GM12874 (cell line): ENCODE measurements around the gene ZFHX3.

ENCODE experiments used
- TF ChIP-seq, protein P1 (sequence below): IDR thresholded peaks from 2 replicates; pipeline ENCODE4 v1.5.1; 2011; ENCODE audit warnings: low read depth, mild to moderate bottlenecking, control low read depth, low read length, moderate library complexity; ENCODE audit not compliant: insufficient read depth

Gene ZFHX3

DNA sequence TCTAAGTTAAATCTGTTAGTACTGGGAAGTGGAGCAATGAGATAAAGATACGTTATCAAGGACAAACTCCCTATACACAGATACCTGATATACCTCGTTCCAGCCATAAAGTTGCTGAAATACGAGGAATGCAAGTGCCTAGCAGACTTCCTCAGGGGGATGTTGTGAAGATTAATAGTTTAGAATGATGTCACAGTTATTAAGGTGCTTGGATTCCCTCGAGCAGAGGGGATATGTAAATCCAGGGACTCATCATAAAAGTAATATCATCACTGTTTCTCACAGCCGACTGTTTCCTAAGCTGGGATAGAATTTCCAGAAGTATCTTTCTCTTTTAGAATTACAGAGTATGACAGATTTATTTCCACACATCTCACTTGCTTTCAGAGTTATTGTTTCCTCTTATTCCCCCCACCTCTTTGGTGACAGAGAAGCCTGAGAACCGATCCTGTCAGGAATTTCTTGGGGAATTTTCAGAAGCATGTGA, 28.4 kb upstream of the ZFHX3 start:
- TF ChIP-seq, protein P1, sequence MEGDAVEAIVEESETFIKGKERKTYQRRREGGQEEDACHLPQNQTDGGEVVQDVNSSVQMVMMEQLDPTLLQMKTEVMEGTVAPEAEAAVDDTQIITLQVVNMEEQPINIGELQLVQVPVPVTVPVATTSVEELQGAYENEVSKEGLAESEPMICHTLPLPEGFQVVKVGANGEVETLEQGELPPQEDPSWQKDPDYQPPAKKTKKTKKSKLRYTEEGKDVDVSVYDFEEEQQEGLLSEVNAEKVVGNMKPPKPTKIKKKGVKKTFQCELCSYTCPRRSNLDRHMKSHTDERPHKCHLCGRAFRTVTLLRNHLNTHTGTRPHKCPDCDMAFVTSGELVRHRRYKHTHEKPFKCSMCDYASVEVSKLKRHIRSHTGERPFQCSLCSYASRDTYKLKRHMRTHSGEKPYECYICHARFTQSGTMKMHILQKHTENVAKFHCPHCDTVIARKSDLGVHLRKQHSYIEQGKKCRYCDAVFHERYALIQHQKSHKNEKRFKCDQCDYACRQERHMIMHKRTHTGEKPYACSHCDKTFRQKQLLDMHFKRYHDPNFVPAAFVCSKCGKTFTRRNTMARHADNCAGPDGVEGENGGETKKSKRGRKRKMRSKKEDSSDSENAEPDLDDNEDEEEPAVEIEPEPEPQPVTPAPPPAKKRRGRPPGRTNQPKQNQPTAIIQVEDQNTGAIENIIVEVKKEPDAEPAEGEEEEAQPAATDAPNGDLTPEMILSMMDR, result no peak

DNA sequence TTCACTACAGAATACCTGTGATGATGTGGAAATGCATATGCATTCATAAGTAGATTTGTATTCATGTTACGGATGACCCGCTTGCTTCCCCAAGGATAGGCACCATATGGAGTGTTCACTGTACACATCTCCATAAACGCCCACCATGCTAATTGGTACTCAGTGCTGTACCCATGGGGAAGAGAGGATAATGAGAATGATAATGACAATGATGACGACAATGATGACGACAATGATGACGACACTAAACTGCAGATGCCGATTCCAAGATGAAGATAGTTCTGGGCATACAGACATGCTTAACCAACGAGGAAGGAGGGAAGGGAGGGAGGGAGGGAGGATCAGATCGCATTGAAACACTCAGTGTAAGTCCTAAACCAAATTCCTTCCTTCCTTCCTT, 26.5 kb upstream of the ZFHX3 start:
- TF ChIP-seq, protein P1, result no peak

- TF ChIP-seq, protein P1, result no peak
Observed at GRCh38 chr16:73071131-73071940, 23.4 kb upstream of the ZFHX3 start.

- TF ChIP-seq, protein P1, result no peak
Observed at GRCh38 chr16:73069581-73070262, 21.8 kb upstream of the ZFHX3 start.

- TF ChIP-seq, protein P1, result no peak
Observed at GRCh38 chr16:73068541-73069401, 20.8 kb upstream of the ZFHX3 start.

- TF ChIP-seq, protein P1, result no peak
Observed at GRCh38 chr16:73067671-73068540, 20.0 kb upstream of the ZFHX3 start.
